GM23338 (cell line): ENCODE measurements around the gene MYH14. TPM values are rescaled to one million over a fixed set of nuclear protein-coding genes. Genes with fewer than 3 reads are reported as not detected.

ENCODE experiments used
- ATAC-seq: fragments of 200-7000 bp; cut with Tn5 transposase; 3 replicates; pipeline ENCODE4 v1.9.1; 2020
- DNase-seq: peaks from one replicate; pipeline ENCODE4 v3.0.0-alpha.2; 2015; ENCODE audit warnings: low spot score
- H2AFZ ChIP-seq: fragments of 200-600 bp; sonication (generic); 2 replicates; pipeline ENCODE4 v1.8.0; 2016; ENCODE audit warnings: antibody characterized with exemption, mild to moderate bottlenecking, moderate library complexity
- H3F3A ChIP-seq: fragments of 200-600 bp; sonication (generic); replicated peaks from 2 replicates; pipeline ENCODE4 v1.8.0; 2017; ENCODE audit warnings: antibody characterized with exemption, mixed run types, low read depth
- H3K27ac ChIP-seq: fragments of 200-600 bp; sonication (generic); 2 replicates; pipeline ENCODE4 v1.6.1; 2016; ENCODE audit warnings: low read depth
- H3K27me3 ChIP-seq: fragments of 200-600 bp; sonication (generic); 2 replicates; pipeline ENCODE4 v1.8.0; 2016; ENCODE audit warnings: mild to moderate bottlenecking, mixed run types, moderate library complexity; ENCODE audit not compliant: insufficient read depth
- H3K36me3 ChIP-seq: fragments of 200-600 bp; sonication (generic); 2 replicates; pipeline ENCODE4 v1.8.0; 2016; ENCODE audit warnings: mild to moderate bottlenecking; ENCODE audit not compliant: insufficient read depth
- H3K4me1 ChIP-seq: fragments of 200-600 bp; sonication (generic); 2 replicates; pipeline ENCODE4 v1.8.0; 2016; ENCODE audit warnings: mild to moderate bottlenecking, moderate library complexity; ENCODE audit not compliant: insufficient read depth
- H3K4me2 ChIP-seq: fragments of 200-600 bp; sonication (generic); 2 replicates; pipeline ENCODE4 v1.7.1; 2017; ENCODE audit warnings: mixed run types
- H3K4me3 ChIP-seq: fragments of 200-600 bp; sonication (generic); 2 replicates; pipeline ENCODE4 v1.6.1; 2016; ENCODE audit warnings: mixed run types
- H3K79me2 ChIP-seq: fragments of 200-600 bp; sonication (generic); replicated peaks from 2 replicates; pipeline ENCODE4 v1.8.0; 2017; ENCODE audit warnings: mild to moderate bottlenecking; ENCODE audit not compliant: insufficient read depth
- H3K9me2 ChIP-seq: fragments of 200-600 bp; sonication (generic); 2 replicates; pipeline ENCODE4 v1.8.0; 2017; ENCODE audit not compliant: insufficient read depth
- H4K20me1 ChIP-seq: fragments of 200-600 bp; sonication (generic); replicated peaks from 2 replicates; pipeline ENCODE4 v1.8.0; 2017; ENCODE audit warnings: mild to moderate bottlenecking; ENCODE audit not compliant: insufficient read depth
- H3K27ac Mint-ChIP-seq: 2 replicates; pipeline ENCODE4 v1.8.0; 2020; ENCODE audit warnings: inconsistent platforms, mild to moderate bottlenecking, moderate library complexity, mixed read lengths
- H3K27me3 Mint-ChIP-seq: 3 replicates; pipeline ENCODE4 v1.8.0; 2022; ENCODE audit warnings: low read depth, mild to moderate bottlenecking, moderate library complexity, mixed read lengths, inconsistent platforms; ENCODE audit not compliant: insufficient read depth, poor library complexity
- H3K36me3 Mint-ChIP-seq: 3 replicates; pipeline ENCODE4 v1.8.0; 2021; ENCODE audit warnings: low read depth, mild to moderate bottlenecking, inconsistent platforms, moderate library complexity, mixed read lengths
- H3K4me1 Mint-ChIP-seq: 3 replicates; pipeline ENCODE4 v1.8.0; 2020; ENCODE audit warnings: mild to moderate bottlenecking, inconsistent platforms, mixed read lengths
- H3K4me3 Mint-ChIP-seq: 3 replicates; pipeline ENCODE4 v1.8.0; 2021; ENCODE audit warnings: moderate library complexity, mild to moderate bottlenecking, inconsistent platforms, mixed read lengths
- H3K9me3 Mint-ChIP-seq: 3 replicates; pipeline ENCODE4 v1.8.0; 2020; ENCODE audit warnings: moderate library complexity, mild to moderate bottlenecking, inconsistent platforms, mixed read lengths
- CREB1 ChIP-seq: fragments of 250-450 bp; sonication (Bioruptor Pico); IDR thresholded peaks from 2 replicates; pipeline ENCODE4 v1.5.0; 2020; ENCODE audit warnings: low read depth, mild to moderate bottlenecking, moderate library complexity
- CTCF ChIP-seq, 2 experiments: fragments of 200-600 bp in 1 of 2; sonication (generic) in 1 of 2; conservative IDR thresholded peaks; 2 replicates each; pipeline versions ENCODE4 v1.5.1 to v1.6.1; 2016 to 2017; ENCODE audit warnings: antibody characterized with exemption in 2 of 2, low read depth in 2 of 2, mild to moderate bottlenecking in 2 of 2, moderate library complexity in 1 of 2
- ETS1 ChIP-seq: IDR thresholded peaks from 2 replicates; pipeline ENCODE4 v1.6.1; 2016; ENCODE audit warnings: antibody characterized with exemption
- JUNB ChIP-seq: IDR thresholded peaks from one replicate; pipeline ENCODE4 v1.6.1; 2016; ENCODE audit warnings: antibody characterized with exemption; ENCODE audit not compliant: unreplicated experiment
- NANOG ChIP-seq: IDR thresholded peaks from 2 replicates; pipeline ENCODE4 v1.6.1; 2016; ENCODE audit warnings: antibody characterized with exemption, borderline replicate concordance
- POLR2AphosphoS5 ChIP-seq: IDR thresholded peaks from 2 replicates; pipeline ENCODE4 v1.6.1; 2016; ENCODE audit warnings: antibody characterized with exemption, low read depth
- REST ChIP-seq: IDR thresholded peaks from one replicate; pipeline ENCODE4 v1.6.1; 2018; ENCODE audit warnings: antibody characterized with exemption; ENCODE audit not compliant: unreplicated experiment
- STAT1 ChIP-seq: IDR thresholded peaks from one replicate; pipeline ENCODE4 v1.6.1; 2016; ENCODE audit warnings: antibody characterized with exemption; ENCODE audit not compliant: unreplicated experiment
- ZNF114 ChIP-seq: fragments of 250-450 bp; sonication (Bioruptor Pico); IDR thresholded peaks from 2 replicates; pipeline ENCODE4 v1.5.0; 2020; ENCODE audit warnings: mild to moderate bottlenecking, moderate library complexity
- ZNF331 ChIP-seq: fragments of 250-450 bp; sonication (Bioruptor Pico); IDR thresholded peaks from 2 replicates; pipeline ENCODE4 v1.5.0; 2020; ENCODE audit warnings: low read depth, mild to moderate bottlenecking, moderate library complexity
- ZNF462 ChIP-seq: fragments of 250-450 bp; sonication (Bioruptor Pico); IDR thresholded peaks from 2 replicates; pipeline ENCODE4 v1.5.0; 2020; ENCODE audit warnings: mild to moderate bottlenecking, moderate library complexity
- polyA plus RNA-seq: library from polyadenylated mRNA; unstranded; fragments of >200 nt; fragmentation: Nextera tagmentation; extraction: Ambion mirVana; gene quantifications from 2 replicates; pipeline ENCODE4 v1.2.1, GENCODE V29; 2016
- total RNA-seq: library from RNA; depleted of rRNA; stranded (reverse); fragments of >200 nt; shearing (Covaris generic); gene quantifications from 2 replicates; pipeline ENCODE4 v1.2.3, GENCODE V29; 2014

Gene MYH14
- total and polyA plus RNA-seq, 2 experiments from 2014 or later, result 25.5 to 27.5 TPM

- H3K9me2 ChIP-seq, result no peaks in the 10 kb centered on the region
- peaks cover 8% of the 10 kb centered on the region for H3K27me3 Mint-ChIP-seq
- no peaks in the 10 kb centered on the region for H3K4me1 Mint-ChIP-seq
Measured at GRCh38 chr19:50190439-50190891, 13.0 kb upstream of the MYH14 start.

More at GRCh38 chr19:50190439-50190891, 13.0 kb upstream of the MYH14 start:
- Histone ChIP-seq H3K27ac (no peak overlapping the region), H4K20me1 (no peaks in the 10 kb centered on the region), H3K36me3 (no peaks in the 10 kb centered on the region), H3K4me3 (no peak overlapping the region), H3K79me2 (no peaks in the 10 kb centered on the region), H3K4me2 (no peak overlapping the region), H3K4me1 (no peaks in the 10 kb centered on the region), H3F3A (no peaks in the 10 kb centered on the region), H2AFZ (no peak overlapping the region), H3K27me3 (no peaks in the 10 kb centered on the region)
- Mint-ChIP-seq H3K27ac (no peak overlapping the region), H3K4me3 (no peak overlapping the region), H3K36me3 (peaks cover 32% of the 10 kb centered on the region), H3K9me3 (peaks cover 94% of the 10 kb centered on the region)
- DNase-seq, result no peak
- ATAC-seq, result no peak
- no peak for TF ChIP-seq REST
- TF ChIP-seq NANOG, result no peak
- no peak for TF ChIP-seq POLR2AphosphoS5
- no peak for TF ChIP-seq CTCF (conservative IDR thresholded peaks at IDR 0.05; ENCODE audit: low read depth in 2 of 2)
- TF ChIP-seq ZNF114, result no peak
- no peak for TF ChIP-seq CREB1 (CRISPR knock-in tag)
- no peak for TF ChIP-seq ZNF331 (CRISPR knock-in tag)
- TF ChIP-seq JUNB, result no peak
- TF ChIP-seq ZNF462 (CRISPR knock-in tag), result no peak
- TF ChIP-seq ETS1, result no peak
- no peak for TF ChIP-seq STAT1
